GM13977 (cell line): ENCODE data around the gene TMEM165.

Source experiments
- DNase-seq: peaks from one replicate; pipeline ENCODE4 v3.0.0; 2012; ENCODE audit warnings: low spot score
- CTCF ChIP-seq: IDR thresholded peaks from 2 replicates; pipeline ENCODE4 v1.5.1; 2012; ENCODE audit warnings: mild to moderate bottlenecking, control low read depth; ENCODE audit not compliant: insufficient read depth; ENCODE audit errors: extremely low read depth, missing control alignments
- in situ Hi-C: fragments of 300-500 bp; cut with MboI; formaldehyde crosslinking; loops from one replicate; pipeline ENCODE4 v1.12.0; 2022; ENCODE audit warnings: low sequenced_read_pairs, low pct_unique_long_range_greater_than_20kb, mixed read lengths, inconsistent platforms; ENCODE audit not compliant: unreplicated experiment

Gene TMEM165

GRCh38 chr4:55398966-55399365 lies 3.2 kb downstream of the TMEM165 start:
- DNase-seq, result no peak
- in situ Hi-C loops, result no loop called here
- no peak for TF ChIP-seq CTCF

GRCh38 chr4:55399581-55399980 lies 3.8 kb downstream of the TMEM165 start:
- no peak for DNase-seq
- TF ChIP-seq CTCF, result no peak
- in situ Hi-C loops, result no loop called here

GRCh38 chr4:55405073-55405472 lies 9.3 kb downstream of the TMEM165 start:
- TF ChIP-seq CTCF, result no peak

GRCh38 chr4:55406545-55406944 lies 10.8 kb downstream of the TMEM165 start:
- no peak for TF ChIP-seq CTCF
- in situ Hi-C loops, result no loop called here
- DNase-seq, result no peak

More at GRCh38 chr4:55405073-55405472, 9.3 kb downstream of the TMEM165 start:
- in situ Hi-C loops, result no loop called here
- no peak for DNase-seq

GRCh38 chr4:55407119-55407518 lies 11.4 kb downstream of the TMEM165 start:
- TF ChIP-seq CTCF, result no peak
- no peak for DNase-seq
- in situ Hi-C loops, result no loop called here

- no peak for DNase-seq
- in situ Hi-C loops, result no loop called here
- TF ChIP-seq CTCF, result no peak
Measured at GRCh38 chr4:55407764-55408163, 12.0 kb downstream of the TMEM165 start.
